Naive thymus-derived CD4-positive, alpha-beta T cell (primary cell): ENCODE data around the gene SPARCL1. TPM values are rescaled to one million over a fixed set of nuclear protein-coding genes. Genes with fewer than 3 reads are reported as not detected.
"Not testable (repeated sequence)": the region's sequence is repeated elsewhere in the genome, so short reads cannot be mapped to it uniquely, and the experiment has no call there.

Experiments
- ATAC-seq: fragments of 150-1000 bp; cut with Tn5 transposase; 2 replicates; pipeline ENCODE4 v1.10.0; 2021; ENCODE audit warnings: mild to moderate bottlenecking, moderate library complexity
- CTCF ChIA-PET: fragments of 350-600 bp; sonication (Branson Sonifier 250); formaldehyde crosslinking; loops from one replicate; lab custom pipeline; 2021; ENCODE audit warnings: antibody characterized with exemption; lab: Charles Lee
- POLR2A ChIA-PET: fragments of 350-600 bp; sonication (Branson Sonifier 250); formaldehyde crosslinking; loops from one replicate; lab custom pipeline; 2021; ENCODE audit warnings: antibody characterized with exemption, inconsistent platforms; lab: Charles Lee
- DNase-seq, 9 donors: peaks; one replicate each; pipeline versions ENCODE4 v3.0.0 to v3.0.0-alpha.2; 2020 to 2022; ENCODE audit warnings: mixed read lengths in 1 of 9
- H3K27ac ChIP-seq: one replicate; pipeline ENCODE4 v1.7.0; 2013; ENCODE audit warnings: mild to moderate bottlenecking, low read depth, low read length, moderate library complexity
- H3K27me3 ChIP-seq, 2 donors: one replicate each; pipeline ENCODE4 v1.7.0; 2013; ENCODE audit warnings: low read length in 2 of 2, mild to moderate bottlenecking in 2 of 2, moderate library complexity in 2 of 2; ENCODE audit not compliant: control insufficient read depth in 2 of 2, insufficient read depth in 2 of 2
- H3K36me3 ChIP-seq, 3 experiments: 1 replicate in 2 of 3; 2 replicates in 1 of 3; pipeline ENCODE4 v1.7.0; 2013; ENCODE audit warnings: low read length in 3 of 3, mild to moderate bottlenecking in 3 of 3, moderate library complexity in 1 of 3; ENCODE audit not compliant: insufficient read depth in 3 of 3, control insufficient read depth in 2 of 3
- H3K4me1 ChIP-seq, 2 donors: one replicate each; pipeline ENCODE4 v1.7.0; 2013; ENCODE audit warnings: low read length in 2 of 2, mild to moderate bottlenecking in 2 of 2, moderate library complexity in 1 of 2; ENCODE audit not compliant: control insufficient read depth in 2 of 2, insufficient read depth in 2 of 2
- H3K4me3 ChIP-seq: 2 replicates; pipeline ENCODE4 v1.7.0; 2013; ENCODE audit warnings: mild to moderate bottlenecking, low read length
- H3K9me3 ChIP-seq, 3 experiments: 1 replicate in 2 of 3; 2 replicates in 1 of 3; pipeline ENCODE4 v1.7.0; 2013; ENCODE audit warnings: low read length in 3 of 3; ENCODE audit not compliant: control insufficient read depth in 2 of 3
- H3K27ac Mint-ChIP-seq, 9 donors: one replicate each; pipeline ENCODE4 v1.8.0; 2020 to 2022; ENCODE audit warnings: mixed read lengths in 9 of 9, mild to moderate bottlenecking in 8 of 9, moderate library complexity in 5 of 9, inconsistent platforms in 2 of 9
- H3K27me3 Mint-ChIP-seq, 5 donors: one replicate each; pipeline ENCODE4 v1.8.0; 2021 to 2022; ENCODE audit warnings: mixed read lengths in 5 of 5, mild to moderate bottlenecking in 1 of 5
- H3K36me3 Mint-ChIP-seq, 5 donors: one replicate each; pipeline ENCODE4 v1.8.0; 2020 to 2022; ENCODE audit warnings: mixed read lengths in 5 of 5, mild to moderate bottlenecking in 3 of 5, inconsistent platforms in 1 of 5
- H3K4me1 Mint-ChIP-seq, 7 donors: one replicate each; pipeline ENCODE4 v1.8.0; 2020 to 2022; ENCODE audit warnings: mixed read lengths in 7 of 7, mild to moderate bottlenecking in 3 of 7, inconsistent platforms in 1 of 7
- H3K4me3 Mint-ChIP-seq, 10 donors: one replicate each; pipeline ENCODE4 v1.8.0; 2020 to 2022; ENCODE audit warnings: mild to moderate bottlenecking in 10 of 10, mixed read lengths in 10 of 10, moderate library complexity in 6 of 10, inconsistent platforms in 2 of 10
- H3K9me3 Mint-ChIP-seq, 11 donors: one replicate each; pipeline ENCODE4 v1.8.0; 2020 to 2022; ENCODE audit warnings: mixed read lengths in 11 of 11, mild to moderate bottlenecking in 4 of 11, inconsistent platforms in 1 of 11, moderate library complexity in 1 of 11
- intact Hi-C, 2 donors: fragments of 100-400 bp; cut with micrococcal nuclease; formaldehyde crosslinking; loops; one replicate each; pipeline ENCODE4 v1.15.1; 2023
- polyA plus RNA-seq, 2 donors: library from polyadenylated mRNA; unstranded; fragments of 300-500 nt; fragmentation: Illumina TruSeq; gene quantifications; one replicate each; pipeline ENCODE4 v1.2.3, GENCODE V29; 2021
- total RNA-seq, 6 experiments: library from RNA in 5 of 6; stranded (reverse) in 5 of 6; gene quantifications; 1 replicate in 5 of 6; 2 replicates in 1 of 6; pipeline ENCODE4 v1.2.3 and lab custom pipeline; 2021 to 2026

SPARCL1 gene
- total and polyA plus RNA-seq, 7 experiments from 2014 or later = not detected

DNA sequence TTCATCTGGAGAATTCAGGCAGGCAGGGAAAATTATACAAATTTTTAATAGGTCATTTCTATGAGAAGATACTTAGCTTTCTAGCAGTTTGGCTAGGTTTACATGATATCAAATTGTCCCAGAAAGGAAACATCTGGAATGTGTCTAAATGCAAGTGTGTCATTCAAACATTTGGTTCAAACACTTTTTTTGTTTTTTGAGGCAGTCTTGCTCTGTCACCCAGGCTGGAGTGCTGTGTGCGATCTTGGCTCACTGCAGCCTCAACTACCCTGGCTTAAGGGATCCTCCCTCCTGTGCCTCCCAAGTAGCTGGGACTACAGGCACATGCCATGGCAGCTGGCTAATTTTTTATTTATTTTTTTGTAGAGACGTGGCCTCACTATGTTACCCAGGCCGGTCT is 31.6 kb downstream of the SPARCL1 start:
- no peak for DNase-seq
- Mint-ChIP-seq H3K27me3 (peaks cover 0 to 2% (median 0%) of the 10 kb centered on the region in 5 donors), H3K4me3 (no peak overlapping the region), H3K4me1 (peaks cover 0 to 10% (median 0%) of the 10 kb centered on the region in 7 donors), H3K27ac (no peak overlapping the region), H3K9me3 (peaks cover 0 to 4% (median 0%) of the 10 kb centered on the region in 11 donors), H3K36me3 (peaks cover 0 to 13% (median 0%) of the 10 kb centered on the region in 5 donors)
- H3K9me3 ChIP-seq = no peaks in the 10 kb centered on the region
- H3K36me3 ChIP-seq = no peaks in the 10 kb centered on the region
- no peaks in the 10 kb centered on the region for H3K4me1 ChIP-seq
- ChIA-PET POLR2A (no interaction called here), CTCF (no interaction called here)
- H3K27me3 ChIP-seq = no peaks in the 10 kb centered on the region
- intact Hi-C loops = no loop called here
- no peak overlapping the region for H3K4me3 ChIP-seq
- ATAC-seq = no peak
- no peak overlapping the region for H3K27ac ChIP-seq

DNA sequence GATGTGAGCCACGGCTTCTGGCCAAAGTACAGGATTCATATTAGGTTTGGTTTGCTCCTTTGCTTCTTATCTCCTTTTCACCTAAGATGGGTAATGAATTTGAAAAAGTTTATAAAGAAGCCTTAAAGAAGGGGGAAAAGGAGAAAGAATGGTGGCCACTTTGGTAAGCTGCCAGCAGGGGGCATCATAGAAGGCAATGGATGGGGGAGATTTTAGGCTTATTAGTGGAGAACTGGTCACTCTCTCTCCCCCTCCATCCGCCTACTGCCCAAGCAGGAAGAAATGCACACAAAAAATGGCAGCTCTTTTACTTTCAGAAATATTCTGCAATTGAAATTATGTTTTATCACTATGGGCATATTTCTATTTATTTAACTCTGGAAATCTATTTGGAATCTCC is 32.0 kb downstream of the SPARCL1 start:
- intact Hi-C loops = no loop called here
- H3K9me3 Mint-ChIP-seq = peaks cover 0 to 4% (median 0%) of the 10 kb centered on the region in 11 donors
- no peak overlapping the region for H3K4me3 Mint-ChIP-seq
- DNase-seq (no peak), ATAC-seq (no peak)
- H3K36me3 ChIP-seq = no peaks in the 10 kb centered on the region
- no peak overlapping the region for H3K27ac ChIP-seq
- POLR2A ChIA-PET = no interaction called here
- H3K4me3 ChIP-seq = no peak overlapping the region
- peaks cover 0 to 10% (median 0%) of the 10 kb centered on the region in 7 donors for H3K4me1 Mint-ChIP-seq
- H3K4me1 ChIP-seq = no peaks in the 10 kb centered on the region
- H3K27ac Mint-ChIP-seq = no peak overlapping the region
- H3K27me3 ChIP-seq = no peaks in the 10 kb centered on the region
- peaks cover 0 to 2% (median 0%) of the 10 kb centered on the region in 5 donors for H3K27me3 Mint-ChIP-seq
- CTCF ChIA-PET = no interaction called here
- H3K36me3 Mint-ChIP-seq = peaks cover 0 to 13% (median 0%) of the 10 kb centered on the region in 5 donors
- no peaks in the 10 kb centered on the region for H3K9me3 ChIP-seq

DNA sequence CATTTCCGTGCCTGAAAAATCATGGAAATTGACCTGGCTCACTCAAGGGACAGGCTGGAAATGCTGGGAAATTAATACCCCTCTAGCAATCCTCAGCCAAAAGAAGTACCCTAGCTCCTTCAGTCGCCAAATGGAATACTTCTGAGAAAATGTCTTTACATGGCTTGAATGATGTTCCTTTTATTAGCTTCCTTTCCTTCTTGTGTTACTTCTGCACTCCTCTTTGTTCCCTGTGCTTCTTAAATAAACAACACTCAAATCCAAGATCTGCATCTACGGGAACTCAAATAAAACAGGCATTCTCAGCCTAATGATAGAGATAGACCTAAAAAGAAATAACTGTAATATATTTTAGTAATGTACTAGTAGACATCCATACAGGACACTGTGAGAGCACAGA is 36.1 kb downstream of the SPARCL1 start:
- no peak for ATAC-seq
- Mint-ChIP-seq H3K27me3 (peaks cover 0 to 2% (median 0%) of the 10 kb centered on the region in 5 donors), H3K4me3 (no peak overlapping the region), H3K4me1 (peaks cover 0 to 5% (median 0%) of the 10 kb centered on the region in 7 donors), H3K27ac (no peak overlapping the region), H3K9me3 (peaks cover 0 to 13% (median 1%) of the 10 kb centered on the region in 11 donors), H3K36me3 (peaks cover 0 to 16% (median 0%) of the 10 kb centered on the region in 5 donors)
- Histone ChIP-seq H3K4me3 (no peak overlapping the region), H3K9me3 (no peaks in the 10 kb centered on the region), H3K36me3 (no peaks in the 10 kb centered on the region), H3K27ac (no peak overlapping the region), H3K4me1 (no peaks in the 10 kb centered on the region), H3K27me3 (no peaks in the 10 kb centered on the region)
- ChIA-PET CTCF (no interaction called here), POLR2A (no interaction called here)
- no peak for DNase-seq
- intact Hi-C loops = no loop called here

DNA sequence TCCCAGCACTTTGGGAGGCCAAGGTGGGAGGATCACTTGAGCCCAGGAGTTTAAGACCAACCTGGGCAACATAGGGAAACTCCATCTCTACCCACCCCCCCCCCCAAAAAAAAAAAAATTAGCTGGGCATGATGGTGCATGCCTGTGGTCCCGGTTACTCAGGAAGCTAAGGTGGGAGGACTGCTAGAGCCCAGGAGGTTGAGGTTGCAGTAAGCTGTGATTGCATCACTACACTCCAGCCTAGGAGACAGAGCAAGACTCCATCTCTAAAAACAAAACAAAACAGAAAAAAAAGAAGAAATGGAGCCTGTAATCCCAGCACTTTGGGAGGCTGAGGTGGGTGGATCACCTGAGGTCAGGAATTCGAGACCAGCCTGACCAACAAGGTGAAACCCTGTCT is 37.3 kb downstream of the SPARCL1 start:
- H3K27ac ChIP-seq, H3K9me3 ChIP-seq, H3K4me3 ChIP-seq, ATAC-seq, H3K4me3 Mint-ChIP-seq, POLR2A ChIA-PET, H3K4me1 Mint-ChIP-seq, H3K27ac Mint-ChIP-seq, CTCF ChIA-PET, H3K27me3 ChIP-seq, H3K4me1 ChIP-seq, DNase-seq, intact Hi-C loops, H3K36me3 ChIP-seq: not testable (repeated sequence)
- H3K36me3 Mint-ChIP-seq = peaks cover 0 to 25% (median 6%) of the 10 kb centered on the region in 5 donors
- peaks cover 0 to 12% (median 0%) of the 10 kb centered on the region in 5 donors for H3K27me3 Mint-ChIP-seq
- peaks cover 0 to 20% (median 2%) of the 10 kb centered on the region in 11 donors for H3K9me3 Mint-ChIP-seq

DNA sequence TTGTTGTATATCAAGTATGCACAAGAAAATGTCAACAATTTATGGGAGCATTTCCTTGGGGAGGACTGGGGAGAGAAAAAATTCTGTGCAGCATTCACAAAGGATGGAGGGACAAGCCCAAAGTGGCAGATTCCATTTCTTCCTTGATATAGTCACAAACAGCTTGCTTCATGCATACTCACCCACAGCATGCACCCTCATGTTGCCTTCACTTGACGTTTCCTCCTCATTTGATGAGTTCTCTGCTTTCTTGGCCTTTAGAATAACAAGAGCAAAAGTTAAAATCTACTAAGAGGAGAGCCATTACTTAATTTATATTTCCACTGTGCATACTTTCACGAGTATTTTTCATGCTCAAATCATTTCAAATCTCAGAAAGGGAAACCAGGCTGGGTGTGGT is 37.7 kb downstream of the SPARCL1 start:
- DNase-seq (no peak), ATAC-seq (no peak)
- peaks cover 0 to 12% (median 0%) of the 10 kb centered on the region in 5 donors for H3K27me3 Mint-ChIP-seq
- no peak overlapping the region for H3K4me3 ChIP-seq
- POLR2A ChIA-PET = no interaction called here
- H3K4me1 Mint-ChIP-seq = peaks cover 0 to 5% (median 0%) of the 10 kb centered on the region in 7 donors
- no peak overlapping the region for H3K27ac Mint-ChIP-seq
- no peaks in the 10 kb centered on the region for H3K4me1 ChIP-seq
- no peaks in the 10 kb centered on the region for H3K9me3 ChIP-seq
- H3K4me3 Mint-ChIP-seq = no peak overlapping the region
- peaks cover 0 to 25% (median 6%) of the 10 kb centered on the region in 5 donors for H3K36me3 Mint-ChIP-seq
- H3K9me3 Mint-ChIP-seq = peaks cover 0 to 20% (median 2%) of the 10 kb centered on the region in 11 donors
- CTCF ChIA-PET = no interaction called here
- H3K27ac ChIP-seq = no peak overlapping the region
- no peaks in the 10 kb centered on the region for H3K27me3 ChIP-seq
- H3K36me3 ChIP-seq = no peaks in the 10 kb centered on the region
- intact Hi-C loops = no loop called here

DNA sequence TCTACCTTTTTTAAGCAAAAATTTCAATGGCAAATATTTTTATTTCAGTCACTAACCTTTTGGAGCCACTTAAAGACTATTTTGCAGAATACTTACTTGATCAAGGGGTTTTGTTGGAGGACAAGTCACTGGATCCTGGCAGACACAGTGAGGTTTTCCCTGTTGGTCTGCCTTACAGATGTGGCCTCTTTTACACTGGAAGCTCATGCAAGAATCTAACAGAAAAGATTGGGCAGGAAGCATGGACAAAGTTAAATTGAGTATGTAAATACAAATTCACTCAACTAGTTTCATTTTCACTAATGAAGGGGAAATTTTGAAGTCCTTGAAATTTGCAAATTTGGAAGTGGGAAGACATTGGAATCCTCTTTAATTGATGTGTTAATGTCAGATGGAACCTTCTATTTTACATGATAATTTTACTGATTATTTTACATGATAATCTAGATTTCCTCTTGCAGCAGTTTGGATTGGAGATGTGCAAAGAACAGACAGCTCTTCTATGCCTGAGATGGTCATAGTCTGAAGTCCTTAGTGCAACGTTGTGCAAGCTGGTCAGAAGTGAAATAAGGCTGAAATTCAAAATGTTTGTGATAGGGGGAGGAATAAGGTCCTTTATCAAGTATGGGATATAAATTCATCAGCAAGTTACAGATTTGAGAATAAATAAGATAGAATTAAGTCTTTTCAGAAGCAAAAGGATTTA is 38.4 kb downstream of the SPARCL1 start:
- Histone ChIP-seq H3K4me1 (no peaks in the 10 kb centered on the region), H3K27ac (no peak overlapping the region), H3K27me3 (no peaks in the 10 kb centered on the region), H3K9me3 (no peaks in the 10 kb centered on the region), H3K36me3 (no peaks in the 10 kb centered on the region), H3K4me3 (no peak overlapping the region)
- ChIA-PET CTCF (interaction anchor here (0.6 kb wide), 1 partner anchor 894 kb away, joined by 6 read pairs; no protein-coding TSS in a partner anchor), POLR2A (no interaction called here)
- H3K4me1 Mint-ChIP-seq = peaks cover 0 to 5% (median 0%) of the 10 kb centered on the region in 7 donors
- peaks cover 0 to 25% (median 6%) of the 10 kb centered on the region in 5 donors for H3K36me3 Mint-ChIP-seq
- no peak for ATAC-seq
- intact Hi-C loops = no loop called here
- H3K27ac Mint-ChIP-seq = no peak overlapping the region
- no peak for DNase-seq
- peaks cover 0 to 16% (median 0%) of the 10 kb centered on the region in 5 donors for H3K27me3 Mint-ChIP-seq
- peaks cover 0 to 20% (median 3%) of the 10 kb centered on the region in 11 donors for H3K9me3 Mint-ChIP-seq
- no peak overlapping the region for H3K4me3 Mint-ChIP-seq

DNA sequence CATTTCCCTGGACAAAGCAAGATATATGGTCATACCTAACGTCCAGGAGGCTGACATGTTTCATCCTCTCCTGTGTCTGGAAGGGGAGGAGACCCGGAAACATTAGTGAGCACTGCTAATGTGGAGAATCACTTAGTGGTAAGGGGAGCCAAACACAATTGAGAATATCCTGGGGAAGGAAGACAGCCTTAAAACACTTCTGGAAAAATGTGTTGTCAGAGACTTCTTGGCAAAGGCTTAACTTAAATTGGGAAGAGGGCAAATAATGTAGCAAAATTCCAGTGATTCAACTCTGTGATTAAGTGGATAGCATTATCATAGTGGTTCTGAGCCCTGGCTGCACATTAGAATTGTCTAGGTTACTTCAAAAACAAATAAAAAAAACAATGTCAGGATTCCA is 39.5 kb downstream of the SPARCL1 start:
- Histone ChIP-seq H3K36me3 (no peaks in the 10 kb centered on the region), H3K9me3 (no peaks in the 10 kb centered on the region), H3K27me3 (no peaks in the 10 kb centered on the region), H3K4me3 (no peak overlapping the region), H3K4me1 (no peaks in the 10 kb centered on the region), H3K27ac (no peak overlapping the region)
- intact Hi-C loops = no loop called here
- Mint-ChIP-seq H3K36me3 (peaks cover 1 to 25% (median 12%) of the 10 kb centered on the region in 5 donors), H3K9me3 (peaks cover 0 to 20% (median 5%) of the 10 kb centered on the region in 11 donors), H3K27me3 (peaks cover 0 to 17% (median 0%) of the 10 kb centered on the region in 5 donors), H3K4me1 (peaks cover 0 to 5% (median 0%) of the 10 kb centered on the region in 7 donors), H3K4me3 (no peak overlapping the region), H3K27ac (no peak overlapping the region)
- no peak for ATAC-seq
- POLR2A ChIA-PET = no interaction called here
- DNase-seq = no peak
- CTCF ChIA-PET = no interaction called here
